ENCODE data around the gene ELAVL4.

DNA sequence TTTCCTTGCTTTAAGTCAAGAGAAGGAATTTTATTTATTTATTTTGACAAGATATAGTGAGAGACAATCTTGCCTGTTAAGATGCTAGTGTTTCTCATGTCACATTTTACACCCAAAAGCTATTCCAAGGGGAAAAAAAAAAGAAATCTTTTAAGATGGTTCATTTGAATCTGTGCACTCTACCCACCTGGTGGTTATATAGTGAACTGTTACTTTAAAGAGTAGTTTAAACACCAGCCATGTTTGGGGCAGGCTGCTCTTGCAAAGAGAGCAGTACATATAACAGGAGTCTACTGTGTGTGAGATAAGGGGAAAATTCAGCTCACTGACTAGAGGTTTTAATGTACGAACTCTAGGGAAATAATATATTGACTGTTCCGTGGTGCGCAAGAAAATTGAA, 3.3 kb upstream of the ELAVL4 start:
- TF ChIP-seq, protein P1, sequence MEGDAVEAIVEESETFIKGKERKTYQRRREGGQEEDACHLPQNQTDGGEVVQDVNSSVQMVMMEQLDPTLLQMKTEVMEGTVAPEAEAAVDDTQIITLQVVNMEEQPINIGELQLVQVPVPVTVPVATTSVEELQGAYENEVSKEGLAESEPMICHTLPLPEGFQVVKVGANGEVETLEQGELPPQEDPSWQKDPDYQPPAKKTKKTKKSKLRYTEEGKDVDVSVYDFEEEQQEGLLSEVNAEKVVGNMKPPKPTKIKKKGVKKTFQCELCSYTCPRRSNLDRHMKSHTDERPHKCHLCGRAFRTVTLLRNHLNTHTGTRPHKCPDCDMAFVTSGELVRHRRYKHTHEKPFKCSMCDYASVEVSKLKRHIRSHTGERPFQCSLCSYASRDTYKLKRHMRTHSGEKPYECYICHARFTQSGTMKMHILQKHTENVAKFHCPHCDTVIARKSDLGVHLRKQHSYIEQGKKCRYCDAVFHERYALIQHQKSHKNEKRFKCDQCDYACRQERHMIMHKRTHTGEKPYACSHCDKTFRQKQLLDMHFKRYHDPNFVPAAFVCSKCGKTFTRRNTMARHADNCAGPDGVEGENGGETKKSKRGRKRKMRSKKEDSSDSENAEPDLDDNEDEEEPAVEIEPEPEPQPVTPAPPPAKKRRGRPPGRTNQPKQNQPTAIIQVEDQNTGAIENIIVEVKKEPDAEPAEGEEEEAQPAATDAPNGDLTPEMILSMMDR (IDR thresholded peaks at IDR 0.05): no peak
- TF ChIP-seq POLR2AphosphoS5 (IDR thresholded peaks at IDR 0.05): no peak

All from prostate gland (tissue), 2 donors.